ENCODE results near the gene USP24. TPM values are rescaled to one million over a fixed set of nuclear protein-coding genes. Genes with fewer than 3 reads are reported as not detected.

Gene USP24
- total and polyA plus RNA-seq, 5 donors from 2014 or later, result 5.7 to 60.9 (median 6.3) TPM

DNA sequence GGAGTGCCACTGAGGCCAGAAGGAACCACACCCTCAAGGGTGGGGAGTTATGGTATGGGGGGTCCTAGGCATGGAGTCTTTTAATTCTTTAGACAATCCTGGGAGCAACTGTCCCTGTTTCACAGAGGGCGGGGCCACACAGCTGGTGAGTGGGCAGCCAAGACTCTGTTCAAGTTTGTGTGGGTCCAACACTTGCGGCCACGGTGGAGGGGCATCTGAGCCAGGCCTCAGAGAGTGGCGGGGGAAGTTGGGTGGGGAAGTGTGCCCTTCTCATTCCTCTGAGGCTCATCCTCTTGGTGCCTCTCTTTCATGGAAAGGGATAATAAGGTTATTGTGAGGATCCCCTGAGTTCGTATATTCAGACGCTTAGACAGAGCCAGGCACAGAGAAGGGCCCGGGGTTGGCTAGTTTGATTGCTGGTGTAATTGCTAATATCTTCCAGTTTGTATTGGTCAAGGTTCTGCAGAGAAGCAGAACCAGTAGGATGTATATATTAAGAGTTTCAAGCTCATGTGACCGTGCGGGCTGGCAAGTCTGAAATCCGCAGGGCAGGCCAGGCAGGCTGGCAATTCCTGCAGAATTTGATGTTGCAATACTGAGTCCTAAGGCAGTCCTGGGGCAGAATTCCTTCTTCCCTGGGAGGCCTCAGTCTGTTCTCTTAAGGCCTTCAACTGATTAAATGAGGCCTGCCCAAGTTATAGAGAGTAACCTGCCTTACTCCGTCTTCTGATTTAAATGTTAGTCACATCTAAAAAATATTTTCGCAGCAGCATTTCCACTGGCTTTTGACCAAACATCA is 159.9 kb downstream of the USP24 start:
- Histone ChIP-seq H3K4me1 (ENCODE audit: control insufficient read depth, insufficient read depth, low read length, poor library complexity, severe bottlenecking) (no peaks in the 10 kb centered on the region), H3K36me3 (ENCODE audit: control insufficient read depth, insufficient read depth, low read length) (no peaks in the 10 kb centered on the region), H3K27ac (ENCODE audit: insufficient read depth, low read length, poor library complexity, severe bottlenecking) (no peak overlapping the region), H3K4me3 (ENCODE audit: low read depth, low read length) (no peak overlapping the region), H3K27me3 (ENCODE audit: control insufficient read depth, insufficient read depth, low read length) (no peaks in the 10 kb centered on the region), H3K9me3 (ENCODE audit: control insufficient read depth in 2 of 2, low read length in 2 of 2) (no peaks in the 10 kb centered on the region)
- no peak overlapping the region for H3K4me3 Mint-ChIP-seq
- H3K36me3 Mint-ChIP-seq, result no peaks in the 10 kb centered on the region
- no peaks in the 10 kb centered on the region for H3K4me1 Mint-ChIP-seq
- H3K27ac Mint-ChIP-seq, result no peak overlapping the region
- no peaks in the 10 kb centered on the region for H3K9me3 Mint-ChIP-seq
- DNase-seq (no peak), ATAC-seq (ENCODE audit: low read depth in 2 of 2) (no peak)
- no peaks in the 10 kb centered on the region for H3K27me3 Mint-ChIP-seq

DNA sequence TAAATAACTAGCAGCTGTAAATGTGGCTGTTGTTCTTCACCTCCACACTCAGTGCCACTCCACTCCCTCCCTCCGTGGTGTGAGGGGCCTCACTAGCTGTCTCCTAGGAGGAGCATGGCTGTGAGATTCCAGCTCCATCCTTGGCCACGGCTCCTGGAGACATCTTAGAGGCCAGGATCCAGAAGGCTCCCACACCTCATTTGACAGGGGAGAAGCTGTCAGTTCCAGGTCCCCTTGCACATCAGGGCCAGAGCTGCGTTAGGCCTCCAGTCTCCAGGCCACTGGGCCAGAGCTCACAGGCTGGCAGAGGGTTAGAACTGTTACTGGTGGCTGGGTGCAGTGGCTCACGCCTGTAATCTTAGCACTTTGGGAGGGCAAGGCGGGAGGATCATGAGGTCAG is 160.8 kb downstream of the USP24 start:
- Histone ChIP-seq H3K4me3 (ENCODE audit: low read depth, low read length) (no peak overlapping the region), H3K4me1 (ENCODE audit: control insufficient read depth, insufficient read depth, low read length, poor library complexity, severe bottlenecking) (no peaks in the 10 kb centered on the region), H3K36me3 (ENCODE audit: control insufficient read depth, insufficient read depth, low read length) (no peaks in the 10 kb centered on the region), H3K27ac (ENCODE audit: insufficient read depth, low read length, poor library complexity, severe bottlenecking) (no peak overlapping the region), H3K27me3 (ENCODE audit: control insufficient read depth, insufficient read depth, low read length) (no peaks in the 10 kb centered on the region), H3K9me3 (ENCODE audit: control insufficient read depth in 2 of 2, low read length in 2 of 2) (no peaks in the 10 kb centered on the region)
- H3K27ac Mint-ChIP-seq, result no peak overlapping the region
- H3K4me1 Mint-ChIP-seq, result no peaks in the 10 kb centered on the region
- no peak for DNase-seq
- no peaks in the 10 kb centered on the region for H3K36me3 Mint-ChIP-seq
- no peak overlapping the region for H3K4me3 Mint-ChIP-seq
- no peaks in the 10 kb centered on the region for H3K9me3 Mint-ChIP-seq
- no peaks in the 10 kb centered on the region for H3K27me3 Mint-ChIP-seq
- no peak for ATAC-seq (ENCODE audit: low read depth in 2 of 2)

DNA sequence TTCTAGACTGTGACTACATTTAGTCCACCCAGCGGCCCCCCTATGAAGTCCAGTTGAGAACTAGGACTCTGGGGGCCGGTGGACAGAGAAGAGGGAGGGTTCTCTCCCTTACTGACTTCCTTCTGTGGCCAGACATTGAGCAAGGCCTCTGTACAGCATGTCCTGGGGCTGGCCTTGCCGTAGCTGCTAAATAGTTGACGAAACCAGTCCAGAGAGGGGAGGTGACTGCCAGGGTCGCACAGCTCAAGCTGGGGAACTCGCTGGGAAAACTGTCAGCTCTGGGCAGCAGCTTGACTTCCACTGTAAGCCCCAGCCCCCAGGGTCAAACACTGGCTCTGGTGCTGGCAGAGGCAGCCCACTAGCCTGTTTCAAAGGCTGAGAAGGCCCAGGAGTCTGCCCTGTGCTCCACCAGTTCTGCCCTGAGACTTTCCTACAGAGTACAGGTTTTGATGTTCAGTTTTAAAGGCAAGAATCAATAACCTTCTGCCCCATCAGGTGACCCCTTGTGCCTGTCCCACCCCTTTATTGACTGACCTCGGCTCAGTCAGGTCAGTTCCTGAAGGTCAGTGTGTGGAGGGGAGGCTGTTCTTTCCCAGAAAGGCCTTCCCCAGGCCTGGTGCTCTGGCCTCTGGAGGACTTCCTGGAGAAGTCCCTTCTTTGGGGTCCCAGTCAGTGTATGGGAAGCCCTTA is 161.8 kb downstream of the USP24 start:
- H3K4me3 Mint-ChIP-seq, result no peak overlapping the region
- no peaks in the 10 kb centered on the region for H3K36me3 ChIP-seq (ENCODE audit: control insufficient read depth, insufficient read depth, low read length)
- H3K27ac Mint-ChIP-seq, result no peak overlapping the region
- DNase-seq (no peak), ATAC-seq (ENCODE audit: low read depth in 2 of 2) (no peak)
- no peaks in the 10 kb centered on the region for H3K27me3 ChIP-seq (ENCODE audit: control insufficient read depth, insufficient read depth, low read length)
- no peaks in the 10 kb centered on the region for H3K4me1 Mint-ChIP-seq
- no peak overlapping the region for H3K4me3 ChIP-seq (ENCODE audit: low read depth, low read length)
- H3K9me3 ChIP-seq (ENCODE audit: control insufficient read depth in 2 of 2, low read length in 2 of 2), result no peaks in the 10 kb centered on the region
- no peaks in the 10 kb centered on the region for H3K4me1 ChIP-seq (ENCODE audit: control insufficient read depth, insufficient read depth, low read length, poor library complexity, severe bottlenecking)
- no peak overlapping the region for H3K27ac ChIP-seq (ENCODE audit: insufficient read depth, low read length, poor library complexity, severe bottlenecking)
- no peaks in the 10 kb centered on the region for H3K9me3 Mint-ChIP-seq
- H3K27me3 Mint-ChIP-seq, result no peaks in the 10 kb centered on the region
- no peaks in the 10 kb centered on the region for H3K36me3 Mint-ChIP-seq

DNA sequence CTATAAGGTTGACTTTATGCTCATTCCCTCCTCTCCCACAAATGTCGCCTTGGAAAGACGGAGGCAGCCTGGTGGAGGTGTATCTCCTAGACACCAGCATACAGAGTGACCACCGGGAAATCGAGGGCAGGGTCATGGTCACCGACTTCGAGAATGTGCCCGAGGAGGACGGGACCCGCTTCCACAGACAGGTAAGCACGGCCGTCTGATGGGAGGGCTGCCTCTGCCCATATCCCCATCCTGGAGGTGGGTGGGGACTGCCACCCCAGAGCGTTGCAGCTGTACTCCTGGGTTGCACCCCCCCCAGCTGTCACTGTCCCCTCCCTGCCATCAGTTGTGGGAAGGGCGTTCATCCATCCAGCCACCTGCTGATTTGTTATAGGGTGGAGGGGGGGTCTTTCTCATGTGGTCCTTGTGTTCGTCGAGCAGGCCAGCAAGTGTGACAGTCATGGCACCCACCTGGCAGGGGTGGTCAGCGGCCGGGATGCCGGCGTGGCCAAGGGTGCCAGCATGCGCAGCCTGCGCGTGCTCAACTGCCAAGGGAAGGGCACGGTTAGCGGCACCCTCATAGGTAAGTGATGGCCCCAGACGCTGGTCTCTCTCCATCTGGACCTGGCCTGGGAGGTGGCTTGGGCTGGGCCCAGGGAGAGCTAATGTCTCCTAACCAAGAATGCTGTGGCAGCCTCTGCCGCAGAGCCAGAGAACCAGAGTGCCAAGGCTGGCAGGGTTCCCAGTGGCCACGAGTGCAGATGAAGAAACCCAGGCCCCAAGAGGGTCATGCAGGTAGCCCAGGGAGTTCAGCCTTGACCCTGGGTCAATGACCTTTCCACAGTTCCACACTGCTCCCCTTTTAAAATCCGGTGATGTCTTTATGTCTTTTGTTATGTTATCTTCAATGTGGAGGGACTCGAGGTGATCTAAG is 162.7 kb downstream of the USP24 start:
- Mint-ChIP-seq H3K9me3 (no peaks in the 10 kb centered on the region), H3K4me1 (no peaks in the 10 kb centered on the region), H3K27me3 (no peaks in the 10 kb centered on the region), H3K27ac (no peak overlapping the region), H3K36me3 (no peaks in the 10 kb centered on the region), H3K4me3 (no peak overlapping the region)
- DNase-seq (no peak), ATAC-seq (ENCODE audit: low read depth in 2 of 2) (no peak)
- Histone ChIP-seq H3K4me3 (ENCODE audit: low read depth, low read length) (no peak overlapping the region), H3K4me1 (ENCODE audit: control insufficient read depth, insufficient read depth, low read length, poor library complexity, severe bottlenecking) (no peaks in the 10 kb centered on the region), H3K27ac (ENCODE audit: insufficient read depth, low read length, poor library complexity, severe bottlenecking) (no peak overlapping the region), H3K9me3 (ENCODE audit: control insufficient read depth in 2 of 2, low read length in 2 of 2) (no peaks in the 10 kb centered on the region), H3K36me3 (ENCODE audit: control insufficient read depth, insufficient read depth, low read length) (no peaks in the 10 kb centered on the region), H3K27me3 (ENCODE audit: control insufficient read depth, insufficient read depth, low read length) (no peaks in the 10 kb centered on the region)

DNA sequence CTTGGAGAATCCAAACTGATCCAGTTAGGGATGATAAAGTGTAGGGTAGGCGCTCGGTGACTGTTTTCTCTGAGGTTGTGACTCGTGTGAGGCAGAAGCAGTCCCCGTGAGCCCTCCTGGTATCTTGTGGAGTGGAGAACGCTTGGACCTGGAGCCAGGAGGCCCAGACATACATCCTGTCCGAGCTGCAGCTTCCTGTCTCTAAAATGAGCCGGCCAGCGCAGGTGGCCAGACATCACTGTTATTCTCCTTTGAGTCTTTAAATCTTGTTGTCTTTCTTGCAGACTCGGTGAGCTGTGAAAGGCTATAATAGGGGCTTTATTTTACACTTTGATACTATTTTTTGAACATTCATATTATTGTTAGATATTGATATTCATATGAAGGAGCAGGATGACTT is 163.5 kb downstream of the USP24 start:
- H3K27me3 ChIP-seq (ENCODE audit: control insufficient read depth, insufficient read depth, low read length), result no peaks in the 10 kb centered on the region
- no peaks in the 10 kb centered on the region for H3K36me3 Mint-ChIP-seq
- H3K4me3 Mint-ChIP-seq, result no peak overlapping the region
- H3K4me1 Mint-ChIP-seq, result no peaks in the 10 kb centered on the region
- H3K36me3 ChIP-seq (ENCODE audit: control insufficient read depth, insufficient read depth, low read length), result no peaks in the 10 kb centered on the region
- ATAC-seq (ENCODE audit: low read depth in 2 of 2), result no peak
- no peak overlapping the region for H3K4me3 ChIP-seq (ENCODE audit: low read depth, low read length)
- H3K27ac Mint-ChIP-seq, result no peak overlapping the region
- no peaks in the 10 kb centered on the region for H3K27me3 Mint-ChIP-seq
- H3K4me1 ChIP-seq (ENCODE audit: control insufficient read depth, insufficient read depth, low read length, poor library complexity, severe bottlenecking), result no peaks in the 10 kb centered on the region
- no peak for DNase-seq
- peaks cover 0 to 1% (median 0%) of the 10 kb centered on the region in 7 donors for H3K9me3 Mint-ChIP-seq
- no peak overlapping the region for H3K27ac ChIP-seq (ENCODE audit: insufficient read depth, low read length, poor library complexity, severe bottlenecking)
- H3K9me3 ChIP-seq (ENCODE audit: control insufficient read depth in 2 of 2, low read length in 2 of 2), result no peaks in the 10 kb centered on the region

DNA sequence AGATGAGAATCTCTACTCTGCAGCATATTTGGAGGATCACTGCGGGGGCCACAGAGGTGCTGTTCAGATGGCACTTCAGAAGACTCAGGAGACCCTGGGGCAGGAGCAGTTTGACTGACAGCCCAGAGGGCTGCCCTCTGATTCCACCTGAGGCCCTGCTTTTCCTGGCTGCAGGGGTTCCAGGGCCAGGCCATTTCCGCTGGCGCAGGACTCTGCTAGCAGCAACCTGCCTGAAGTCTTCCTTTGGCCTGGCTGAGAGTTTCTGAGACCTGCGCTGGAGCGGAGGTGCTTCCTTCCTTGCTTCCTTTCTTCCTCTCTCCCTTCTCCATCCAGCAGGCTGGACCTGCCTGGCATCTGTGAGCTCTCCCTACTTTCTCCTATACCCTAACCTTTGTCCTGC is 164.0 kb downstream of the USP24 start:
- Mint-ChIP-seq H3K4me3 (no peak overlapping the region), H3K36me3 (no peaks in the 10 kb centered on the region), H3K27ac (no peak overlapping the region), H3K27me3 (no peaks in the 10 kb centered on the region), H3K9me3 (peaks cover 0 to 1% (median 0%) of the 10 kb centered on the region in 7 donors), H3K4me1 (no peaks in the 10 kb centered on the region)
- DNase-seq, result no peak
- no peak for ATAC-seq (ENCODE audit: low read depth in 2 of 2)
- no peaks in the 10 kb centered on the region for H3K9me3 ChIP-seq (ENCODE audit: control insufficient read depth in 2 of 2, low read length in 2 of 2)
- no peaks in the 10 kb centered on the region for H3K27me3 ChIP-seq (ENCODE audit: control insufficient read depth, insufficient read depth, low read length)
- no peaks in the 10 kb centered on the region for H3K36me3 ChIP-seq (ENCODE audit: control insufficient read depth, insufficient read depth, low read length)
- no peaks in the 10 kb centered on the region for H3K4me1 ChIP-seq (ENCODE audit: control insufficient read depth, insufficient read depth, low read length, poor library complexity, severe bottlenecking)
- H3K27ac ChIP-seq (ENCODE audit: insufficient read depth, low read length, poor library complexity, severe bottlenecking), result no peak overlapping the region
- no peak overlapping the region for H3K4me3 ChIP-seq (ENCODE audit: low read depth, low read length)

DNA sequence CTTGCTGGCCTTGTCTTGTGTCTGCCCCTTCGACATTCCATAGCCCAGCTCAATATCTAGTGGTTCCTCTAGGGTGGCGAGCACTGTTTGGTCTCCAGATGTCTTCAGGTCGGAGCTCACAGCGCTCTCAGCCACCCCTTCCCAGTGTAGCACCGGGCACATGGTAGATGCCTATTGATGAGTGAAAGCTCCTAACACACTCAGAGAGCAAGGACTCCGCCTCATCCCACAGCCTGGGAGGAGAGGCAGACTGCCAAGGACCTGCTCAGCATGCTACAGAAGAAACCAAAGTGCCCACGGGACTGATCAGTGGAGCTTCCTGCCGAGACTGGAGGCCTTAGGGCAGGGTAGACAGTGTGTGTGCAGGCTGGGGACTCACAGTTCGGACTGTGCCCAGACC is 164.9 kb downstream of the USP24 start:
- DNase-seq (no peak), ATAC-seq (ENCODE audit: low read depth in 2 of 2) (no peak)
- Mint-ChIP-seq H3K27me3 (no peaks in the 10 kb centered on the region), H3K4me1 (no peaks in the 10 kb centered on the region), H3K27ac (no peak overlapping the region), H3K4me3 (no peak overlapping the region), H3K36me3 (no peaks in the 10 kb centered on the region), H3K9me3 (peaks cover 0 to 1% (median 0%) of the 10 kb centered on the region in 7 donors)
- H3K9me3 ChIP-seq (ENCODE audit: control insufficient read depth in 2 of 2, low read length in 2 of 2), result no peaks in the 10 kb centered on the region
- no peak overlapping the region for H3K27ac ChIP-seq (ENCODE audit: insufficient read depth, low read length, poor library complexity, severe bottlenecking)
- no peak overlapping the region for H3K4me3 ChIP-seq (ENCODE audit: low read depth, low read length)
- H3K4me1 ChIP-seq (ENCODE audit: control insufficient read depth, insufficient read depth, low read length, poor library complexity, severe bottlenecking), result no peaks in the 10 kb centered on the region
- H3K27me3 ChIP-seq (ENCODE audit: control insufficient read depth, insufficient read depth, low read length), result no peaks in the 10 kb centered on the region
- no peaks in the 10 kb centered on the region for H3K36me3 ChIP-seq (ENCODE audit: control insufficient read depth, insufficient read depth, low read length)
